ENCODE results near the gene EBLN1. TPM values are rescaled to one million over a fixed set of nuclear protein-coding genes. Genes with fewer than 3 reads are reported as not detected.
"Not testable (repeated sequence)": the region's sequence is repeated elsewhere in the genome, so short reads cannot be mapped to it uniquely, and the experiment has no call there.

EBLN1 gene
- polyA plus RNA-seq, 3 donors, result not detected

- DNase-seq, result peak; percentile 90
These were observed 11.4 kb upstream of the EBLN1 start for GRCh38 chr10:22228943-22229801.

- DNase-seq, result no peak
These were observed 10.5 kb upstream of the EBLN1 start for GRCh38 chr10:22228167-22228938.

DNA sequence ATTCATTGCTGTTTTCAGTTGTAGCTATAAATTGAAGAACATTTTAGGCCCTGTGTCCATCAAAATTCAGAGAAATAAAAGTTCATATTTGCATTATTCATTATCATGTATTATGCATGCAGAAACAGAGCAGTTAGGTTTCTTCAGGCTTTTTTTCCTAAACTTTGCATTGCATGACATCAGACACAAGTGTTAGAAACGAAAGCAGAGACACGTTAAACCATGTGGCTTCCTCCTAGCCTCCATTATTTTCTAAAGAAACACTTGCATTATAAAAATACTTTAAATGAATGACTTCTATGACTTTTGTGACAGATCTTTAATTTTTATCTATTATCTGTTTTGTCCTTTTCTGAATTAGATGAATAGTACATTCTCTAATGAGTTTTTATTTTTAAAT is 8.8 kb upstream of the EBLN1 start:
- no peak for DNase-seq

GRCh38 chr10:22222236-22223190 is 4.7 kb upstream of the EBLN1 start:
- DNase-seq, result no peak

DNA sequence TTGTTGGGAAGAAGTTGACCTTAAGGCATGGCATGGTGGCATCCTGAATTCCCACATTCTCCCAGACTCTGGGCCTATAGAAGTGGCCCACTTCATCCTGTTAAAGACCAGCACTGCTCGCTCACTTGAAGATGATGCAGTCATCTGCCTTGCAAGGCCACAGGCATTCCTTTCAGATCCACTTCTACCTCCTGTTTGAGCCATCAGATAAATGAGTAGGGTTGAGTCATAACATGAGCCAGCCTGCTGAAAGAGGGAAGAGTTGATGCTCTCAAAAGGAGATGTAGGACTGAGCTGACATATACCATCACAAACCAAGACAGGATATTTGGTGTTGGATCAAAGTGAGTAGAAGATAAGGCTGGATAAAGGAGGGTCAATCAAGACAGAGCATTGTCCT is 1.5 kb upstream of the EBLN1 start:
- no peak for DNase-seq

DNA sequence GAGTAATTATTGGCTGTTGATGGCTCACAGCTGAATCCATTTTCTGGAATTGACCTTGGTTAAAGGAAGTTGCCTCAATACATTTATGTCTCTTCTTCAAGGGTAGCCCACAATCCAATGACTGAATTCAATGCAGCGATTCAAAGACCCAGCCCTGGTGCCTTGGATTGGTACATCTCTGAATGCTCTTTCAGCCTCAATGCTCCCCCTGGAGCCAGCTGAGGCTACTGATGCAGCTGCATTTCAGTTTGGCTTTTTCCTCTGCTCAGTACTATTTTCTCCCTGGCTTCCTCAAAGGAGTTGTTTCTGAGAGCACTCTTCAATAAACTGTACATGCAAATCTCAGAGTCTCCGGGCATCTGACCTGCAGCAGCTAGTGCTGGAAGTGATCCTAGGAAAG is 633 bp upstream of the EBLN1 start:
- no peak for DNase-seq

GRCh38 chr10:22217084-22217483 is 731 bp downstream of the EBLN1 start:
- DNase-seq, result not testable (repeated sequence)

DNA sequence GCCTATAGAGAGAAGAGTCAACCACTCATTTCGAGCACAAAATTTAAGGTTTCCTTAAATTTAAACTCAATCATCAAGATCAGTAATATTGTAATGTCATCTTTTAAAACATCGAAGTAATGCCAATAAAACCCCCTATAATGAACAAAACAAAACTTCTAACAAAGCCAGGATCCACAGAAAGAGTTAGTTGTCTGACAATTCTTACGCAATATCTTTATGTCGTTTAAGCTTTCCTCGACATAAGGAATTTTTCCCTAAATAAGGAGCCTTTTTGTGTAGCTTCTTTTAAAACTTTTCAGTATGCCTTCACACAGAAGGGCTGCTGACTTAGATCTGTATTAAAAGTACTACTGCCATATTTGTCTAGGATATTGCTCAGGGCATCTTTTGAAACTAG is 7.5 kb downstream of the EBLN1 start:
- no peak for DNase-seq

GRCh38 chr10:22193945-22194344 is 23.9 kb downstream of the EBLN1 start:
- DNase-seq, result no peak

GRCh38 chr10:22185586-22185985 is 32.2 kb downstream of the EBLN1 start:
- no peak for DNase-seq

DNA sequence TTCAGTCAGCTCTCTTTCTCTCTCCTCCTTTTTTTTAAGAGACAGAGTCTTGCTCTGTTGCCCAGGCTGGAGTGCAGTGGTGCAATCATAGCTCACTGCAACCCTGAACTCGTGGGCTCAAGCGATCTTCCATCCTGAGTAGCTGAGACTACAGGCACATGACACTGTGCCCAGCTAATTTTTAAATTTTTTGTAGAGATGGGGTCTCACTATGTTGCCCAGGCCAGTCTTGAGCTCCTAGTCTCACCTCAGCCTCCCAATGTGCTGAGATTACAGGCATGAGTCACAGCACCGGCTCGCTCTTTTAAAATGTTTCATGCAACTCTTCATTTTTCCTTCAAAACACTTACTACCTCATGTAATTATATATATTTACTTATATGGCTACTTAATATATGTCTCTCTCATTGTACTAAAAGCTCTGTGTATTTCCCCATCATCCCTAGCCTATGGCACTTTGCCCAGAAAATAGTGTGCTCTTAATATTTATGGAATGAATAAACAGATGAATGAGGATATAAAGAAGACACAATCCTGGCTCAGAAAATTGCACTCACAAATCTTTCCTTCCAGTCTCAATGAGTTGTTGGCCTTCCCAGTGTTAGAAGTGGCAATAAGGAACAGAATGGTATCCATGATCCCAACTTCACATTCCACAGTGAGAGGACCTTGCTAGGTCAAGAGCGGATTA is 33.9 kb downstream of the EBLN1 start:
- DNase-seq, result peak; percentile 50

DNA sequence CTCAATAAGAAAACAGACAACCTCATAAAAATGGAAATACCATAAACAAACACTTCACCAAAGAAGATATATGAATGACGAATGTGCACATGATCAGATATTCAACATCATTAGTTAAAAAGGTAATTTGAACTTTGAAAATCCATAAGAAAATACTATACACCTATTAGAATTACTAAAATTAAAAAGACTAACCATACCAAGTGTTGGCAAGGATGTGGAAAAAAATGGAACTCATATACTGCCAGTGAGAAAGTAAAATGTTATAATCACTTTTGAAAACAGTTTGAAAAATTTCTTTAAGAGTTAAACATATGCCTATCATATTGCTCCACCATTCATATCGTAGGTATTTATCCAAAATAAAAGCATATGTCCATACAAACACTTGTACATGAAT is 37.1 kb downstream of the EBLN1 start:
- no peak for DNase-seq

GRCh38 chr10:22174442-22174841 is 43.4 kb downstream of the EBLN1 start:
- no peak for DNase-seq

DNA sequence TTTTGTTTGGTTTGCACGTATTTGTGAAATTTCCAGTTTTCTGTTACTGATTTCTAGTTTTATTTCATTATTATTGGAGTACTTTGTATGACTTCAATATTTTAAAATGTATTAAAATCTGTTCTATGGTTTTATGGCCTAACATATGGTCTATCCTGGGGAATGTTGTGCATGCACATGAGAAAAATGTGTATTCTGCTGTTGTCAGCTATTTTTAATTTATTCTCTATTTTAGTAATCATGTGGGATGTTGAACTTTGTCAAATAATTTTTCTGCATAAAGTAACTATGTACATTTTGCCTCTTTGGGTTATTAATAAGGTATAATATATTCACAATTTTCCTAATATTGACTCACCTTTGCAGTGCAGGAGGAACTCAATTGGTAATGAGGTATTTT is 46.7 kb downstream of the EBLN1 start:
- no peak for DNase-seq

- DNase-seq, result no peak
These were observed 47.2 kb downstream of the EBLN1 start for GRCh38 chr10:22170582-22170981.

DNA sequence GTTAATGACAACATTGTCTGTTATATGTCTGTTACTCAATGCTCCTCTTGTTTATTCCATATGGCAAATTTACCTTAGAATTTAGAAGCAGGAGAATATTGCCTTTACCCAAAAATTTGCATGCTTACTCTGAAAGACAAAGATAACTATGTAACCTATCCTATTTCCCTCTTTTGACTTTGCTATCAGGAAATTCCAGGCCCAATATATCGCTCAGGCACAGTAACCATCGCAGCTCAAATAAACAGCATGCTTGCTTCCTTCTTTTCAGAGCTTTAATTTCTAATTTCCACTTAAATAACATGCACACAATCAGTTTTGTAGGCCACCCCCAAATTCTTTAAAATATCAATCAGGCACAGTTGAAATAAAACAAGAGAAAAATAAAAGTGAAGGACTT is 57.8 kb downstream of the EBLN1 start:
- DNase-seq, result no peak

GRCh38 chr10:22159180-22159579 is 58.6 kb downstream of the EBLN1 start:
- DNase-seq, result no peak
